Left ventricle myocardium inferior (tissue), 1 donor: Measurements from ENCODE around the gene POLR3K. TPM values are rescaled to one million over a fixed set of nuclear protein-coding genes. Genes with fewer than 3 reads are reported as not detected.
"Not testable (repeated sequence)": the region's sequence is repeated elsewhere in the genome, so short reads cannot be mapped to it uniquely, and the experiment has no call there.

Experiments
- DNase-seq: peaks from one replicate; pipeline ENCODE4 v3.0.0-alpha.2; 2020
- H3K27ac ChIP-seq: fragments of 200-600 bp; replicated peaks from 2 replicates; pipeline ENCODE4 v1.8.0; 2021
- H3K27me3 ChIP-seq: fragments of 200-600 bp; 2 replicates; pipeline ENCODE4 v1.8.0; 2021; ENCODE audit warnings: low read depth
- H3K36me3 ChIP-seq: fragments of 200-600 bp; 2 replicates; pipeline ENCODE4 v1.8.0; 2021
- H3K4me1 ChIP-seq: fragments of 200-600 bp; 2 replicates; pipeline ENCODE4 v1.8.0; 2021
- H3K4me3 ChIP-seq: fragments of 200-600 bp; 2 replicates; pipeline ENCODE4 v1.8.0; 2021; ENCODE audit warnings: mild to moderate bottlenecking, moderate library complexity
- H3K9me3 ChIP-seq: fragments of 200-600 bp; replicated peaks from 2 replicates; pipeline ENCODE4 v1.8.0; 2021
- CTCF ChIP-seq: fragments of 200-600 bp; IDR thresholded peaks from 2 replicates; pipeline ENCODE4 v1.8.0; 2021; ENCODE audit warnings: antibody characterized with exemption, mild to moderate bottlenecking, borderline replicate concordance
- intact Hi-C: fragments of 100-400 bp; cut with micrococcal nuclease; formaldehyde crosslinking; loops from one replicate; pipeline ENCODE4 v1.11.0; 2022
- microRNA-seq: library from miRNA; unstranded; fragments of <30 nt; microRNA quantifications from one replicate; pipeline ENCODE4 v1.2.0, GENCODE V29; 2020
- total RNA-seq: library from RNA; stranded (reverse); fragmentation: NEBNext Ultra II Directional; extraction: Animal tissue kit (Norgen Biotek cat#: 25700); gene quantifications from one replicate; pipeline ENCODE4 v1.2.1, GENCODE V29; 2021
- donor health status: DM: no; HTN: yes; CAD: no; lungs with severe emphysema.

The POLR3K gene
- total RNA-seq, 1 donor from 2014 or later: 11.7 TPM

- H3K27me3 ChIP-seq, intact Hi-C loops, H3K4me1 ChIP-seq, DNase-seq, H3K36me3 ChIP-seq, H3K27ac ChIP-seq, H3K9me3 ChIP-seq, H3K4me3 ChIP-seq: not testable (repeated sequence)
These were observed 29.3 kb downstream of the POLR3K start for GRCh38 chr16:24151-24550.

GRCh38 chr16:20886-21285 is 32.5 kb downstream of the POLR3K start:
- H3K4me3 ChIP-seq, DNase-seq, intact Hi-C loops: not testable (repeated sequence)

GRCh38 chr16:17062-17765 is 36.2 kb downstream of the POLR3K start:
- not testable (repeated sequence) for DNase-seq

More at GRCh38 chr16:20886-21285, 32.5 kb downstream of the POLR3K start:
- not testable (repeated sequence) for H3K27ac ChIP-seq, H3K4me1 ChIP-seq, H3K9me3 ChIP-seq, H3K27me3 ChIP-seq, H3K36me3 ChIP-seq

GRCh38 chr16:10772-11171 is 42.6 kb downstream of the POLR3K start:
- H3K4me1 ChIP-seq, H3K27me3 ChIP-seq, H3K4me3 ChIP-seq, H3K27ac ChIP-seq, H3K9me3 ChIP-seq, intact Hi-C loops, H3K36me3 ChIP-seq: not testable (repeated sequence)
- TF ChIP-seq CTCF: peak; percentile 45
- peak; percentile 93 for DNase-seq

More at GRCh38 chr16:17062-17765, 36.2 kb downstream of the POLR3K start:
- H3K4me3 ChIP-seq, H3K27me3 ChIP-seq, H3K4me1 ChIP-seq, H3K36me3 ChIP-seq, intact Hi-C loops, H3K9me3 ChIP-seq, H3K27ac ChIP-seq: not testable (repeated sequence)

- Histone ChIP-seq H3K27me3 (no peaks in the 10 kb centered on the region), H3K9me3 (no peaks in the 10 kb centered on the region), H3K4me3 (no peak overlapping the region), H3K27ac (no peak overlapping the region), H3K4me1 (no peaks in the 10 kb centered on the region), H3K36me3 (no peaks in the 10 kb centered on the region)
- no peak for TF ChIP-seq CTCF
- intact Hi-C loops: no loop called here
- no peak for DNase-seq
These were observed 43.3 kb downstream of the POLR3K start for GRCh38 chr16:9903-10665.

Small RNAs within 50 kb of the gene (microRNA-seq; reads per million reads assigned to microRNA genes)
- gene MIR6859-4: not detected

Other genes with a start within 250 kb of the POLR3K start
- gene SNRNP25, start 220 bp upstream of the POLR3K start, total RNA-seq: 71.2 TPM
- gene RHBDF1, start 19.0 kb upstream of the POLR3K start, total RNA-seq: 24.4 TPM
- 44.5 TPM for gene MPG, start 24.6 kb upstream of the POLR3K start, total RNA-seq
- gene NPRL3, start 85.1 kb upstream of the POLR3K start, total RNA-seq: 18.4 TPM
- not detected for gene HBZ, start 99.0 kb upstream of the POLR3K start, total RNA-seq
- not detected for gene HBM, start 112.4 kb upstream of the POLR3K start, total RNA-seq
- 59.1 TPM for gene HBA2, start 119.3 kb upstream of the POLR3K start, total RNA-seq
- 78.7 TPM for gene HBA1, start 123.1 kb upstream of the POLR3K start, total RNA-seq
- gene HBQ1, start 126.9 kb upstream of the POLR3K start, total RNA-seq: not detected
- 23.3 TPM for gene LUC7L, start 175.8 kb upstream of the POLR3K start, total RNA-seq
- gene FAM234A, start 181.2 kb upstream of the POLR3K start, total RNA-seq: 135 TPM
- 16.4 TPM for gene RGS11, start 222.3 kb upstream of the POLR3K start, total RNA-seq
- gene ARHGDIG, start 227.0 kb upstream of the POLR3K start, total RNA-seq: 7.0 TPM
- gene PDIA2, start 229.6 kb upstream of the POLR3K start, total RNA-seq: 1.6 TPM